K562 (cell line): Measurements from ENCODE around the gene PBX1. TPM values are rescaled to one million over a fixed set of nuclear protein-coding genes. Genes with fewer than 3 reads are reported as not detected.

Experiments used
- DACH1 ChIP-seq: fragments of 450-650 bp; IDR thresholded peaks from 2 replicates; pipeline ENCODE4 v1.6.1; 2018; ENCODE audit not compliant: partially characterized antibody
- ETS1 ChIP-seq: conservative IDR thresholded peaks from 2 replicates; pipeline ENCODE4 v1.6.1; 2011; ENCODE audit warnings: low read depth, mild to moderate bottlenecking, low read length; ENCODE audit not compliant: control insufficient read depth
- GABPB1 ChIP-seq: sonication (generic); formaldehyde crosslinking; IDR thresholded peaks from 2 replicates; pipeline ENCODE4 v1.8.0; 2022; ENCODE audit warnings: mild to moderate bottlenecking, missing genetic modification reagents
- KDM1A ChIP-seq, 2 experiments: fragments of 450-650 bp; IDR thresholded peaks; 2 replicates each; pipeline ENCODE4 v1.6.1; 2016; ENCODE audit warnings: mild to moderate bottlenecking in 2 of 2
- MGA ChIP-seq: fragments of 450-650 bp; IDR thresholded peaks from 2 replicates; pipeline ENCODE4 v1.6.1; 2016; ENCODE audit warnings: mild to moderate bottlenecking, moderate library complexity
- ZKSCAN1 ChIP-seq: fragments of 150-350 bp; IDR thresholded peaks from 2 replicates; pipeline ENCODE4 v1.6.1; 2016; ENCODE audit warnings: low read depth, low read length
- ZNF57 ChIP-seq: fragments of 450-650 bp; formaldehyde crosslinking; IDR thresholded peaks from 2 replicates; pipeline ENCODE4 v1.4.0; 2020; ENCODE audit warnings: mild to moderate bottlenecking, moderate library complexity
- polyA plus RNA-seq, 8 experiments: library from polyadenylated mRNA; depleted of rRNA in 4 of 8; stranded (reverse) in 5 of 8; unstranded in 3 of 8; fragments of >200 nt; fragmentation: Nextera tagmentation in 2 of 8; fragmentation: Illumina TruSeq in 1 of 8; extraction: Ambion mirVana in 2 of 8; extraction: Trizol in 1 of 8; gene quantifications; 2 replicates each; pipeline versions ENCODE4 v1.2.1 to v1.2.3, GENCODE V29; 2011 to 2014; ENCODE audit warnings: inconsistent platforms in 1 of 8, missing spikeins in 1 of 8
- total RNA-seq, 7 experiments: library from RNA; depleted of rRNA in 6 of 7; stranded (reverse); fragments of >200 nt in 6 of 7; fragmentation: Illumina TruSeq in 2 of 7; extraction: Trizol in 2 of 7; gene quantifications; 2 replicates each; pipeline versions ENCODE4 v1.2.1 to v1.2.3, GENCODE V29; 2011 to 2021; ENCODE audit warnings: low replicate concordance in 1 of 7
- TF ChIP-seq, protein P1 (sequence below): sonication (generic); formaldehyde crosslinking; IDR thresholded peaks from 2 replicates; pipeline ENCODE4 v1.8.1; 2023; ENCODE audit warnings: missing genetic modification reagents, mild to moderate bottlenecking, borderline replicate concordance

PBX1 gene
- total and polyA plus RNA-seq, 9 of the 15 experiments (the other 6 are each of a cell fraction or from before 2014, with no cell fraction given), result 0.03 to 0.62 (median 0.17) TPM

DNA sequence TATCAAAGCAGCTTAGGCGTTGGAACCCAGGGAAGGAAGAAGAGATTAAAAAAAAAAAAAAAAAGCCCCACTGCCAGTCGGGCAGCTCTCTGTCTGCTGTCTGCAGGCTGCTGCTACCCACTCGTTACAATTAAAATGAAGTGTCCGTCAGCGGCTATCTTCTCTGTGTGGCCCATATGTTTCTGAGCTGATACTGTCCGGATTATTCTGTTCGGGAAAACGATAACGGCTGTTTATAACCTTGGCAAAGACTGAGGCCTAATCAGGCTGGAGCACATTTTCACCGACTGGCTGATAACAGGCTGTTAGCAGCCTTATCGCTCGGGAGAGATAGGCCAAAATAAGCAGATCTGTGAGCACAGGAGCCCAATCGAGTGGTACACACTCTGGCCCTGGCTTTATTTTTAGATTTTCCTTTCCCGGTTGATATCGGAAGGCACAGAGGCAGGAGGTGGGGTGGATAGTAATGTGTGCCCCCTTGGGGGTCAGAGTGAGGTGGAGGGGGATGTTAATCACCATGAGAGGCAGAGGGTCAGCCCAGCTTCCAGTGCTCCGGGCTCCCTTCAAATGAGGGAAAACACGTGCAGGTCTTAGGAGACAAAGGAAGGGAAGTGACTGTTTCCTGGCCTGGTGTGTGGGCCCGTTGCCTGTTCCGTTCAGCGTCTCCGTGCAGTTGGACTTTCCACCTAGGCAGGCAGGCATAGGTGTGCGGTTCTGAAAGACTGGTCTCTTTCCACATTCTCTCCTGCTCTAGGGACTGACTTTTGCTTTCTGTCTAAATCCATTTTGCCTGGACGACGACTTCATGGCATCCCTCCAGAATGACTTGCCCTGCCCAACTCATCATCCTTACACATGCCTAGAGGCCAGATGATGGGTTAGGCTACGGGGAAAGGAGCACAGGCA is 153.4 kb downstream of the PBX1 start (continued):
- TF ChIP-seq, protein P1, sequence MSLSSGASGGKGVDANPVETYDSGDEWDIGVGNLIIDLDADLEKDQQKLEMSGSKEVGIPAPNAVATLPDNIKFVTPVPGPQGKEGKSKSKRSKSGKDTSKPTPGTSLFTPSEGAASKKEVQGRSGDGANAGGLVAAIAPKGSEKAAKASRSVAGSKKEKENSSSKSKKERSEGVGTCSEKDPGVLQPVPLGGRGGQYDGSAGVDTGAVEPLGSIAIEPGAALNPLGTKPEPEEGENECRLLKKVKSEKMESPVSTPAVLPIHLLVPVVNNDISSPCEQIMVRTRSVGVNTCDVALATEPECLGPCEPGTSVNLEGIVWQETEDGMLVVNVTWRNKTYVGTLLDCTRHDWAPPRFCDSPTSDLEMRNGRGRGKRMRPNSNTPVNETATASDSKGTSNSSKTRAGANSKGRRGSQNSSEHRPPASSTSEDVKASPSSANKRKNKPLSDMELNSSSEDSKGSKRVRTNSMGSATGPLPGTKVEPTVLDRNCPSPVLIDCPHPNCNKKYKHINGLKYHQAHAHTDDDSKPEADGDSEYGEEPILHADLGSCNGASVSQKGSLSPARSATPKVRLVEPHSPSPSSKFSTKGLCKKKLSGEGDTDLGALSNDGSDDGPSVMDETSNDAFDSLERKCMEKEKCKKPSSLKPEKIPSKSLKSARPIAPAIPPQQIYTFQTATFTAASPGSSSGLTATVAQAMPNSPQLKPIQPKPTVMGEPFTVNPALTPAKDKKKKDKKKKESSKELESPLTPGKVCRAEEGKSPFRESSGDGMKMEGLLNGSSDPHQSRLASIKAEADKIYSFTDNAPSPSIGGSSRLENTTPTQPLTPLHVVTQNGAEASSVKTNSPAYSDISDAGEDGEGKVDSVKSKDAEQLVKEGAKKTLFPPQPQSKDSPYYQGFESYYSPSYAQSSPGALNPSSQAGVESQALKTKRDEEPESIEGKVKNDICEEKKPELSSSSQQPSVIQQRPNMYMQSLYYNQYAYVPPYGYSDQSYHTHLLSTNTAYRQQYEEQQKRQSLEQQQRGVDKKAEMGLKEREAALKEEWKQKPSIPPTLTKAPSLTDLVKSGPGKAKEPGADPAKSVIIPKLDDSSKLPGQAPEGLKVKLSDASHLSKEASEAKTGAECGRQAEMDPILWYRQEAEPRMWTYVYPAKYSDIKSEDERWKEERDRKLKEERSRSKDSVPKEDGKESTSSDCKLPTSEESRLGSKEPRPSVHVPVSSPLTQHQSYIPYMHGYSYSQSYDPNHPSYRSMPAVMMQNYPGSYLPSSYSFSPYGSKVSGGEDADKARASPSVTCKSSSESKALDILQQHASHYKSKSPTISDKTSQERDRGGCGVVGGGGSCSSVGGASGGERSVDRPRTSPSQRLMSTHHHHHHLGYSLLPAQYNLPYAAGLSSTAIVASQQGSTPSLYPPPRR (CRISPR knock-in tag), result peak; percentile 94; the same call in 1 of the 2 replicates
- TF ChIP-seq ZNF57 (CRISPR knock-in tag), result no peak
- peak; percentile 71; the same call in 1 of the 2 replicates for TF ChIP-seq ETS1
- peak; percentile 94 for TF ChIP-seq MGA
- peak; percentile 98 to 99 for TF ChIP-seq KDM1A (IDR thresholded peaks at IDR 0.05)
- peak; percentile 77; the same call in 1 of the 2 replicates for TF ChIP-seq GABPB1 (CRISPR knock-in tag)
- peak; percentile 50 for TF ChIP-seq DACH1
- peak; percentile 61 for TF ChIP-seq ZKSCAN1
